ENCODE measurements around the gene CHKA. TPM values are rescaled to one million over a fixed set of nuclear protein-coding genes. Genes with fewer than 3 reads are reported as not detected.

Gene CHKA
- total and polyA plus RNA-seq, 9 of the 15 experiments (the other 6 are each of a cell fraction or from before 2014, with no cell fraction given) = 3.6 to 37.0 (median 30.2) TPM

- H3K27me3 ChIP-seq (ENCODE audit: control insufficient read depth in 2 of 2, insufficient read depth in 2 of 2, low read length in 2 of 2) = no peaks in the 10 kb centered on the region
- no peak overlapping the region for H3K4me3 ChIP-seq
- TF ChIP-seq ZSCAN32 (CRISPR knock-in tag; IDR thresholded peaks at IDR 0.05) (no peak), SIX5 (IDR thresholded peaks at IDR 0.05; ENCODE audit: borderline replicate concordance in 1 of 2, insufficient read depth in 1 of 2, low read depth in 1 of 2, low read length in 2 of 2) (no peak), ZNF561 (CRISPR knock-in tag; conservative IDR thresholded peaks at IDR 0.05) (no peak), ZNF707 (CRISPR knock-in tag; conservative IDR thresholded peaks at IDR 0.05) (no peak), PHF21A (IDR thresholded peaks at IDR 0.05; ENCODE audit: borderline replicate concordance, low read depth) (no peak), SREBF1 (IDR thresholded peaks at IDR 0.05; ENCODE audit: borderline replicate concordance, low read depth, low read length) (no peak), RCOR1 (IDR thresholded peaks at IDR 0.05; ENCODE audit: borderline replicate concordance in 1 of 2, low read depth in 2 of 2, low read length in 2 of 2) (no peak)
- TF ChIP-seq, protein P1, sequence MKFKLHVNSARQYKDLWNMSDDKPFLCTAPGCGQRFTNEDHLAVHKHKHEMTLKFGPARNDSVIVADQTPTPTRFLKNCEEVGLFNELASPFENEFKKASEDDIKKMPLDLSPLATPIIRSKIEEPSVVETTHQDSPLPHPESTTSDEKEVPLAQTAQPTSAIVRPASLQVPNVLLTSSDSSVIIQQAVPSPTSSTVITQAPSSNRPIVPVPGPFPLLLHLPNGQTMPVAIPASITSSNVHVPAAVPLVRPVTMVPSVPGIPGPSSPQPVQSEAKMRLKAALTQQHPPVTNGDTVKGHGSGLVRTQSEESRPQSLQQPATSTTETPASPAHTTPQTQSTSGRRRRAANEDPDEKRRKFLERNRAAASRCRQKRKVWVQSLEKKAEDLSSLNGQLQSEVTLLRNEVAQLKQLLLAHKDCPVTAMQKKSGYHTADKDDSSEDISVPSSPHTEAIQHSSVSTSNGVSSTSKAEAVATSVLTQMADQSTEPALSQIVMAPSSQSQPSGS (CRISPR knock-in tag; IDR thresholded peaks at IDR 0.05) = no peak
- H4K20me1 ChIP-seq (replicated peaks; ENCODE audit: control insufficient read depth, insufficient read depth, low read length) = no peaks in the 10 kb centered on the region
- WGBS (ENCODE audit: insufficient coverage, low coverage, missing lambda C conversion rate) = 76% methylated on average over 6 of the region's 6 CpGs
- BruUV-seq (replicated peaks) = no TSS peak
- no peak for FAIRE-seq
- no peaks in the 10 kb centered on the region for H3K79me2 ChIP-seq (ENCODE audit: control insufficient read depth, insufficient read depth, low read length)
- H3K9ac ChIP-seq (ENCODE audit: insufficient read depth in 1 of 2, low read depth in 2 of 2, low read length in 2 of 2) = no peak overlapping the region
- H3K9me1 ChIP-seq (ENCODE audit: control insufficient read depth, insufficient read depth, low read length) = no peaks in the 10 kb centered on the region
- no peak for ATAC-seq
- peaks cover 22% of the 10 kb centered on the region for H3K36me3 ChIP-seq (ENCODE audit: control insufficient read depth, insufficient read depth, low read length)
- H3K4me1 ChIP-seq (replicated peaks in 1 of 2; ENCODE audit: control insufficient read depth in 2 of 2, insufficient read depth in 2 of 2, low read length in 2 of 2) = no peaks in the 10 kb centered on the region; a peak in 1 of 5 replicates
- no peak overlapping the region for H3K4me2 ChIP-seq (ENCODE audit: insufficient read depth, low read length)
- in situ Hi-C loops (cut with MboI) (no loop called here), intact Hi-C loops (cut with micrococcal nuclease) (no loop called here)
- no peak for DNase-seq (ENCODE audit: extremely low read depth in 1 of 4, low spot score in 3 of 4)
- ChIA-PET POLR2A (interaction anchor here (2.3 kb wide), 1 partner anchor 28 kb away, joined by 6 read pairs; no protein-coding TSS in a partner anchor), CTCF (ENCODE audit: low intra/inter-chr PET ratio) (interaction anchor here (0.8 kb wide), 1 partner anchor 113 kb away, joined by 5 read pairs; no protein-coding TSS in a partner anchor)
- H2AFZ ChIP-seq (ENCODE audit: low read depth, low read length) = no peak overlapping the region
- no peaks in the 10 kb centered on the region for H3K9me3 ChIP-seq (replicated peaks; ENCODE audit: control insufficient read depth, insufficient read depth, low read depth, low read length)
- H3K27ac ChIP-seq (ENCODE audit: extremely low read depth, low read depth, low read length) = no peak overlapping the region
Observed at GRCh38 chr11:68090706-68091105, 30.5 kb downstream of the CHKA start.
